HG03060 (cell line): Measurements from ENCODE around the gene PRKCH.

Source experiments
- ATAC-seq: cut with Tn5 transposase; IDR thresholded peaks from one replicate; pipeline ENCODE4 v1.9.1; 2021; ENCODE audit warnings: low read depth, moderate number of reproducible peaks; ENCODE audit not compliant: unreplicated experiment

Gene PRKCH

DNA sequence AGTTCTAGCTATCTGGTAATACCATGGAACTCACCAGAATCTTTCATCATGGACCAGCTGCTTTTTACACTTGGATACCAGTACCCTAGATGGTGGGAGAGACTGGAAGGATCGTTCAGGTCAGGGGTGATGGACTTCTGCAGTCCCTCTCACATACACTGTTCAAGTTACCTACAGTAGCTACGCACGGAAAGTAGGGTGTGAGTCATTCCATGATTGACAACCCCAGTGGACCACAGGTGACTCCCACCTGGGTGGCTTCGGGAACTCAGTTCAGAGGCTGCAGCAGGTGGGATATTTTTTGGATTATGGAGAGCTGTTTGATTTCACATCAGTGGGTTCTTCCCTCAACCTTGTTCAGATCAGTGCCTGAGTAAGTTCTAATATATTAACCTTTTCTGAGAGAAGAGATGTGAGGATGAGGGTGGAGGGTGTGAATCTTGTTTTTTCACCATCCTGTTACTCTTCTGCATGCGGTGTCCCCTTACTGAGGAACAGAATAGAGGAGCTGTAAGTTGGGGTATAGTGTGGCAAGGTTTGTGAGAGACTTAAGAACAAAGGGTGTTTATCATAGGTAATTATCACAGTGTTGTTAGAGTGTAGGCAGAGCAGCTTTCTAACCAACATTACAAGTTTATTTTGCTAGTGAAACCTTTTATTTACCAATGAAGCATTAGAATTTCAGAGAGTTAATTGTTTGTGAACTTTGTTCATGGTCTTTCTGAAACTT, 39.6 kb downstream of the PRKCH start:
- no peak for ATAC-seq

DNA sequence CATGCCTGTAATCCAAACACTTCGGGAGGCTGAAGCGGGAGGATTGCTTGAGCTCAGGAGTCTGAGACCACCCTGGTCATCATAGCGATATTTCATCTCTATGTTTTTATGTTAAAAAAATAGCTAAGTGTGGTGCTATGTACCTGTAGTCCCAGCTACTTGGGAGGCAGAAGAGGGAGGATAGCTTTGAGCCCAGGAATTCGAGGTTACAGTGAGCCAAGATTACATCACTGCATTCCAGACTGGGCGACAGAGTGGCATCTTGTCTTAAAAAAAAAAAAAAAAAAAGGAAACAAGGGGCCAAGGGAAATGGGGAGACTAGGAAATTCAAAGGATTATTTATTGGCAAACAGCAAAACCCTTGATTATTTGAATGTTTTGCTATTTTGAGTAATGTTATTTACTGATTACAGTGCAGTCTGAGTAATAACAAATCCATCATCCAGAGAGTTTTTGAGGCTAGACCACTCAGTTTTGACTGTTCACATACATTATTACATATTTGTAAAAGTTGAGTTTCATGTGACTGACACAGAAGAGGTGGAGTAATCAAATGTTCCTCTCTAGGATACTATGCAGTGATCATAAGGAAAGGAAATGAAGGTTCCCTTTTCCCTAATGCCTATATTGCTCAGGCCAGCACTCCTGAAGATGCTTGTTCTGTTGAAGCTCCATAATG, 40.8 kb downstream of the PRKCH start:
- no peak for ATAC-seq

DNA sequence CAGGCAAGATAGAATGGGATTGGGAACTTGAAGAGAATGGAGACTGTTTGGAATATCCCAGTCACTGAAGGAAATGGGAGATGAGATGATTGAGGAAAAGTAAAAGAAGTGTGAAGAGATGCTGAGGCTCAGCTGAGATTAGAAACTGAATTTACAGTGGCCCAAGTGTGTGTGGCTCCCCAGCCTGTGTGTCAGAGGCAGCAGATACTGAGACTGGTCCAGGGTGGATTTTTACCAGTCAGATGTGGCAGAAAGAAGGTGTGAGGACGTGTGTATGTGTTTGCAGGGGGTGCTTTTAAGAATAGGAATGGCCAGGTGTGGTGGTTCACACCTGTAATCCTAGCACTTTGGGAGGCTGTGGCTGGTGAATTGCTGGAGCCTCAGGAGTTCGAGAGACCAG, 42.9 kb downstream of the PRKCH start:
- no peak for ATAC-seq

GRCh38 chr14:61365667-61366212, 44.4 kb downstream of the PRKCH start:
- ATAC-seq: no peak

DNA sequence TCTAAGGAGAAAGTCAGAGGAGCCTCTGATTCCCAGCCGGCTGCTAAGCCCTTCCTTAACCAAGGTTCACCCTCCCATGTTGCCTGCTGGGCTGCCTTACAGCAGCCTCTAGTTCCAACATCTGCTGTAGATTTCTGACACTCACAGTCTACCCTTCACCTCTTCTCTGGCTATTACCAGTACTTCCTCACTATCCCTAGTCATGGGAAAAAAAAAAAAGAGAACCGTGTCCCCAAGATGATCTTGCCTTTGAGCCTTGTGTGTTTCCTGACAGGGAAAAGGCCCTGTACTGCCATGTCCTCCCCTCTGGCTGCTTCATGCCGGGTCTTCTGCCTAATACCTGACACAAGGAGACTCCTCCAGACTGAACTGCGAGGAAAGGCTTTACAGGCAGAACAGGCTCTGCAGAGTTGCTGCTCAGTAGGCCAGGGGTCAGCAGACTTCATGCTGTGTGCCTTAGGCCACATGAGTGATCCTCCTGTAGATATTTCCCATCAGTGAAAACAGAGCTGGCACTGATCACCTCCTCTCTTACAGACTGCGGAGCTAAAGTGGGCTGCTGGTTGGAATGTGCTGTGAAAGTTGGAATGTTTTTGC, 46.8 kb downstream of the PRKCH start:
- no peak for ATAC-seq

DNA sequence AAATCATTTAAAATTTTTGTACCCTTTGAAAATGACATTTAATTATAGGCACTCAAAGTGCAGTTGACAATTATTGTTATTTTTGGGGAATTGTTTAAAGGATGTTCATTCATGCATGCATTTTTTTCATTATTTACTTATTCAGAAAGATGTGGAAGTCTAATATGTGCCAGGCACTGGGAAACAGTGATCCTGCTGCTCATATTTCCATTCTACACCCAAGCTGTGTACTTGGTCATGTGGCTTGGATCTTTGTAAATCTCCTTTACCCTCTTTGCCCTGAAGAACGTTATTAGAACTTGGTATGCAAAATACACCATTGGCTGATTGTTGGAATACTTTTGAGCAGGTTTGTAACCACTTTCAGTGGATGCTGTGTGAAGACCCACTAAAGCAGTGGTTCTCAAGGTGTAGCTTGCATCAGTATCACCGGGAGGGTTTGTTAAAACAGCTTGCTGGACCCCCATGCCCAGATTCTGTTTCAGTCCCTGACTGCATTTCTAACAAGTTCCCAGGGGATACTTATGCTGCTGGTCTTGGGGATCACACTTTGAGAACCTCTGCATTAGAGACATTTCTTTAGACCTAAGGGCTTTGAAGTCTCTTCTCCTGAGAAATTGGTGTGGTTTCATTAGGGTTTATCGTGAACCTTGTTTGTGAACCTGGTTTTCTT, 47.5 kb downstream of the PRKCH start:
- no peak for ATAC-seq

GRCh38 chr14:61369454-61369810, 48.1 kb downstream of the PRKCH start:
- no peak for ATAC-seq

GRCh38 chr14:61372379-61372778, 51.0 kb downstream of the PRKCH start:
- no peak for ATAC-seq

- no peak for ATAC-seq
These were observed 51.6 kb downstream of the PRKCH start for GRCh38 chr14:61372842-61373555.

DNA sequence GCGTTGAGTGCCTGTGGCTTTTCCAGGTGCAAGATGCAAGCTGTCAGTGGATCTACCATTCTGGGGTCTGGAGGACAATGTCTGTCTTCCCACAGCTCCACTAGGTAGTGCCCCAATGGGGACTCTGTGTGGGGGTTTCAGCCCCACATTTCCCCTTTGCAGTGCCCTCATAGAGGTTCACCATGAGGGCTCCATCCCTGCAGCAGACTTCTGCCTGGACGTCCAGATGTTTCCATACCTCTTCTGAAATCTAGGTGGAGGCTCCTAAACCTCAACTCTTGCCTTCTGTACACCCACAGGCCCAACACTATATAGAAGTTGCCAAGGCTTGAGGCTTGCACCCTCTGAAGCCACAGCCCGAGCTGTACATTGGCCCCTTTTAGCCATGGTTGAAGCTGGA, 52.9 kb downstream of the PRKCH start:
- no peak for ATAC-seq

- no peak for ATAC-seq
These were observed 53.8 kb downstream of the PRKCH start for GRCh38 chr14:61375218-61375617.

GRCh38 chr14:61376314-61376713, 54.9 kb downstream of the PRKCH start:
- no peak for ATAC-seq

DNA sequence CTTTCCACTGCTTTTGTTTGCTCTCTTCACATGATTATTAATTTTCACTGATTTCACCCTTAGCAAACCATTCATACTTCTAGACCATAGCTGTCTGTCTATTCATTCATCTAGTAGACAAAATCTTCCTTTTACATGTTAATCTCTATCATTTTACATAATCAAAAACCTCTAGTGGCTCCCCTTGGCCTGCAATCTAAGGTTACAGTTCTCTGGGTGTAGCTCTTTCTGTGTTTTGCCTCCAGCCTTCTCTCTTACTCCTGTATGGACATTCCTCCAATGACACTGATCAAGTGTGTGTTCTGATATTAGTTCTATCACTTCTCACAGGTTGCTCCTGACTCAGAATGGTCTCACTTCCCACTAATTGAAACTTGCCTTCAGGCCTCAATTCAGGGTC, 56.4 kb downstream of the PRKCH start:
- no peak for ATAC-seq

- ATAC-seq: no peak
These were observed 58.3 kb downstream of the PRKCH start for GRCh38 chr14:61379639-61380184.

DNA sequence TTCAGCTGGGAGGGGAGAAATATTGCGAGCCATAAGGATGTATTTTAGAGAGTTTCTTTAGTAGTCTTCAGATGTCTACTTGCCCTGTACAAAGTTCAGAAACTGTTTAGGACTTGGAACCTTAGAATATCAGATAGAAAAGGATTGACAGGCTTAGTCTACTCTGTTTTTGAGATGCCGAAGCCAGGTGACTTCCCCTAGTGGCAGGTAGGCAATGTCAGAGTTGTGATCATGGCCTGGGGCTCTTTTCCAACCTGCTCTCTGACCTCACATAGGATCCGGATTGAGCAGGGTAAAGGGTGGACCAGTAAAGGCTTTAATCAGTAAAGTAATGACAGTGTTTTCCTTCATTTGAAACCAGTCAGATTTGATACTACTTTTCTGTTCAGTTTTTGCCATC, 59.6 kb downstream of the PRKCH start:
- no peak for ATAC-seq

GRCh38 chr14:61381553-61381952, 60.2 kb downstream of the PRKCH start:
- no peak for ATAC-seq

- ATAC-seq: no peak
These were observed 61.5 kb downstream of the PRKCH start for GRCh38 chr14:61382842-61383241.

DNA sequence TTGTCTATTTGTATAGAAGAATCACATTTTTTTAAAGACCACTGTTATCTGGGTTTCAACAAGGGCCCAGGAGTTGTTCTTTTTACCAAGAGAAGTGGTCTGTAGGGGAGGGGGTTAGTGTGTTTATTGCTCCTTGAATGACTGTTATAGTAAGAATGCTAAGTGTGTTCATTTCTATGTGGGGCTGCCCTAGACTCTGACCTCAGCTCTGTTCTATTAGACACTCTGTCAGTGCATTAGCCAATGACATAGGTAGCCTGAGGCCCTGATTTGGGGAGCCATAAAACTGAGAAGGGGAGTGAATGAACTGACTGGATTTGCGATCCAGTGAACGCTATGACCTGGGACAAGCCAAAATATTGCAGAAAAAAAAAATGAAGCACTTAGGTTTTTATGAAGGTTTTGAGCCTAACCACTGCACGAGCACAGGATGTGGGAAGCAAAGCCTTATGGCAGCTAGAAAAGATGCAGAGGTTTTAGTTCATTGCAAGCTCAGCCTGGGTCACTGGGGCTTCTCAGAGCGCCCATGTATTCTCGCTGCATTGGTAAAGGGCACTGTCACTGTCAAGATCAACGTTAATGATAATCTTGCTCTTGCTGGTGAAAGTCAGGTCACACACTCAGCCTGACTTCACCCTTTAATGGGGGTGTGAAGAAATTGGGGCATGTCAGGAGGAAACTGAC, 63.8 kb downstream of the PRKCH start:
- ATAC-seq: no peak

DNA sequence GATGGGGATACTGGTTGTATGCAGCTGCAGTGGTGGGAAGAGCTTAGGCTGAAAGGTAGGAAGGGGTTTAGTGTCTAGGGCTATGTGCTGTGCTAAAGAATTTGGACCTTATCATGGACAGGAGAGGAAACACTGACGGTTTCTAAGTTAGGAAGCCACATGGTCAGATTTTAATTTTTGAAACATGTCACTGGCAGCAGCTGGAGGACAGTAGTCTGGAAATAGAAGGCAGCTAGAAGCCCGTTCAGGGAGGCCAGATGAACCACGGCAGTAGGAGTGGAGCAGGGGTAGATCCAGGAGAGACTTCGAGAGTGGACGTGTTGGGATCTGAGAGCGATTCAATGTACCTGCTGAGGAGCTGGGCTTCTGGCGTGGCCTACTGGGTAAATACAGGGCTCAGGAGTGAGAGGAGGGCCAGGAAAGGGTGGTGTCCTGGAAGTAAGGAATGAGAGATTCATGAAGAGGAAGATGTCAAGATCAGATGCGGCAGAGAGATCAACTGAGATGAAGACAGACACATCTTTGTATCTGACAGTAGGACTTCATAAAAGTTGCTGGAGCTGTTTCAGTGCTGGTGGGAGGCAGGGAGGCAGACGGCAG, 64.9 kb downstream of the PRKCH start:
- ATAC-seq: no peak
